GM19328 (cell line): ENCODE results near the gene RAC2.
"Not testable (repeated sequence)": the region's sequence is repeated elsewhere in the genome, so short reads cannot be mapped to it uniquely, and the experiment has no call there.

Experiments
- ATAC-seq: cut with Tn5 transposase; IDR thresholded peaks from one replicate; pipeline ENCODE4 v1.9.1; 2021; ENCODE audit warnings: mild to moderate bottlenecking, moderate library complexity; ENCODE audit not compliant: unreplicated experiment

The RAC2 gene

GRCh38 chr22:37208401-37209139 is 35.5 kb downstream of the RAC2 start:
- ATAC-seq = no peak

GRCh38 chr22:37207981-37208380 is 36.1 kb downstream of the RAC2 start:
- ATAC-seq = no peak

GRCh38 chr22:37206841-37207821 is 36.9 kb downstream of the RAC2 start:
- no peak for ATAC-seq

- no peak for ATAC-seq
Observed at GRCh38 chr22:37206118-37206840, 37.8 kb downstream of the RAC2 start.

- ATAC-seq = no peak
Observed at GRCh38 chr22:37205046-37205445, 39.0 kb downstream of the RAC2 start.

GRCh38 chr22:37204045-37204655 is 39.9 kb downstream of the RAC2 start:
- ATAC-seq = no peak

GRCh38 chr22:37203354-37204044 is 40.6 kb downstream of the RAC2 start:
- no peak for ATAC-seq

GRCh38 chr22:37202716-37203115 is 41.4 kb downstream of the RAC2 start:
- ATAC-seq = no peak

GRCh38 chr22:37202001-37202555 is 42.0 kb downstream of the RAC2 start:
- no peak for ATAC-seq

GRCh38 chr22:37201443-37201820 is 42.6 kb downstream of the RAC2 start:
- ATAC-seq = not testable (repeated sequence)

- no peak for ATAC-seq
Observed at GRCh38 chr22:37199760-37200108, 44.3 kb downstream of the RAC2 start.

GRCh38 chr22:37199103-37199759 is 44.8 kb downstream of the RAC2 start:
- peak; percentile 79 for ATAC-seq

GRCh38 chr22:37198258-37199102 is 45.6 kb downstream of the RAC2 start:
- ATAC-seq = no peak

GRCh38 chr22:37197451-37198257 is 46.4 kb downstream of the RAC2 start:
- no peak for ATAC-seq

GRCh38 chr22:37196539-37197450 is 47.3 kb downstream of the RAC2 start:
- no peak for ATAC-seq

GRCh38 chr22:37195921-37196320 is 48.1 kb downstream of the RAC2 start:
- no peak for ATAC-seq

- no peak for ATAC-seq
Observed at GRCh38 chr22:37194750-37195149, 49.3 kb downstream of the RAC2 start.
